HUES48 (cell line): Measurements from ENCODE around the gene TBX18.
A peak's percentile ranks its signal among the peaks of the same experiment; 100 is the strongest.

Source experiments
- H3K27ac ChIP-seq: one replicate; pipeline ENCODE4 v1.7.0; 2013; ENCODE audit warnings: low read depth, low read length, inconsistent platforms
- H3K27me3 ChIP-seq: 2 replicates; pipeline ENCODE4 v1.6.1; 2013; ENCODE audit warnings: mild to moderate bottlenecking, low read length; ENCODE audit not compliant: control insufficient read depth, insufficient read depth
- H3K36me3 ChIP-seq: 2 replicates; pipeline ENCODE4 v1.6.1; 2013; ENCODE audit warnings: low read length; ENCODE audit not compliant: control insufficient read depth, insufficient read depth
- H3K4me1 ChIP-seq: 2 replicates; pipeline ENCODE4 v1.6.1; 2013; ENCODE audit warnings: mild to moderate bottlenecking, low read length; ENCODE audit not compliant: control insufficient read depth, insufficient read depth
- H3K4me3 ChIP-seq: 2 replicates; pipeline ENCODE4 v1.5.1; 2013; ENCODE audit warnings: mild to moderate bottlenecking, low read depth, low read length
- H3K9ac ChIP-seq: 2 replicates; pipeline ENCODE4 v1.6.1; 2013; ENCODE audit warnings: mild to moderate bottlenecking, low read depth, low read length, moderate library complexity
- H3K9me3 ChIP-seq: 2 replicates; pipeline ENCODE4 v1.6.1; 2013; ENCODE audit warnings: low read length; ENCODE audit not compliant: control insufficient read depth, insufficient read depth

Gene TBX18

DNA sequence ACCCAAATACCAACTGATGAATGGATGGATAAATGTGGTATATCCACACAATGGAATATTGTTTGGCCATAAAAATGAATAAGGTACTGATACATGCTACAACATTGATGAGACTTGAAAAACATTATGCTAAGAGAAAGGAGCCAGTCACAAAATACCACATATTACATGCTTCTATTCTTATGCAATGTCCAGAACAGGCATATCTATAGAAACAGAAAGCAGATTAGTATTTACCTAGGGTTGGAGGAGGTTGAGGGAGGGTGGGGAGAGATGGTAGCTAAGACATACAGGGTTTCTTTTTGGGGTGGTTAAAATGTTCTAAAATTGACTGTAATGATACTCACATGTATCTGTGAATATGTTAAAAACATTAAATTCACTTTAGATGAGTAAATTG is 24.8 kb upstream of the TBX18 start:
- no peaks in the 10 kb centered on the region for H3K9me3 ChIP-seq
- H3K9ac ChIP-seq: no peak overlapping the region
- H3K4me1 ChIP-seq: 0 out of 2 replicates have a peak, but pooled peaks cover 3% of the 10 kb centered on the region
- no peak overlapping the region for H3K27ac ChIP-seq
- H3K36me3 ChIP-seq: no peaks in the 10 kb centered on the region
- H3K27me3 ChIP-seq: no peaks in the 10 kb centered on the region
- no peak overlapping the region for H3K4me3 ChIP-seq

DNA sequence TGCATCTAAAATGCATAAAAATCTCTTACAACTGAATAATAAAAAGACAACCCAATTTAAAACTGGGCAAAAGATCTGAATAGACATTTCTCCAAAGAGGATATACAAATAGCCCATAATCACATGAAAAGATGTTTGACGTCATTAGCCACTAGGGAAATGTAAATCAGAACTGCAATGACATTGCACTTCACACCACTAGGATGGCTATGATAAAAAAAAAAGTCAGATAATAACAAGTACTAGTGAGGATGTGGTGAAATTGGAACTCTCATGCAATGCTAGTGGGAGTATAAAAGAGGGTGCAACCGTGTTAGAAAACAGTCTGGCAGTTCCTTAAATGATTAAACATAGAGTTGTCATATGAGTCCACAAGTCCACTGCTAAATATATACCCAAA is 24.3 kb upstream of the TBX18 start:
- Histone ChIP-seq H3K4me3 (no peak overlapping the region), H3K27ac (no peak overlapping the region), H3K9ac (no peak overlapping the region), H3K36me3 (no peaks in the 10 kb centered on the region), H3K27me3 (0 out of 2 replicates have a peak, but pooled peaks cover 2% of the 10 kb centered on the region), H3K4me1 (0 out of 2 replicates have a peak, but pooled peaks cover 3% of the 10 kb centered on the region), H3K9me3 (no peaks in the 10 kb centered on the region)

GRCh38 chr6:84785671-84786070 is 21.3 kb upstream of the TBX18 start:
- H3K9me3 ChIP-seq: no peaks in the 10 kb centered on the region
- 0 out of 2 replicates have a peak, but pooled peaks cover 2% of the 10 kb centered on the region for H3K27me3 ChIP-seq
- H3K27ac ChIP-seq: no peak overlapping the region
- H3K36me3 ChIP-seq: no peaks in the 10 kb centered on the region
- H3K4me1 ChIP-seq: 0 out of 2 replicates have a peak, but pooled peaks cover 3% of the 10 kb centered on the region
- H3K4me3 ChIP-seq: no peak overlapping the region
- no peak overlapping the region for H3K9ac ChIP-seq

GRCh38 chr6:84779917-84780316 is 15.5 kb upstream of the TBX18 start:
- peaks cover 38% of the 10 kb centered on the region for H3K27me3 ChIP-seq
- H3K4me3 ChIP-seq: no peak overlapping the region

GRCh38 chr6:84779380-84779779 is 15.0 kb upstream of the TBX18 start:
- peaks cover 43% of the 10 kb centered on the region for H3K27me3 ChIP-seq
- H3K4me1 ChIP-seq: no peaks in the 10 kb centered on the region; the same call in 1 of the 2 replicates

More at GRCh38 chr6:84779917-84780316, 15.5 kb upstream of the TBX18 start:
- Histone ChIP-seq H3K9me3 (no peaks in the 10 kb centered on the region), H3K36me3 (no peaks in the 10 kb centered on the region), H3K9ac (no peak overlapping the region), H3K4me1 (no peaks in the 10 kb centered on the region; the same call in 1 of the 2 replicates), H3K27ac (no peak overlapping the region)

GRCh38 chr6:84777888-84778287 is 13.5 kb upstream of the TBX18 start:
- no peak overlapping the region for H3K27ac ChIP-seq
- peaks cover 56% of the 10 kb centered on the region for H3K27me3 ChIP-seq
- no peak overlapping the region for H3K9ac ChIP-seq
- no peaks in the 10 kb centered on the region for H3K9me3 ChIP-seq
- H3K4me1 ChIP-seq: no peaks in the 10 kb centered on the region; the same call in 1 of the 2 replicates
- H3K4me3 ChIP-seq: no peak overlapping the region
- H3K36me3 ChIP-seq: no peaks in the 10 kb centered on the region

More at GRCh38 chr6:84779380-84779779, 15.0 kb upstream of the TBX18 start:
- H3K9me3 ChIP-seq: no peaks in the 10 kb centered on the region
- no peak overlapping the region for H3K27ac ChIP-seq
- H3K9ac ChIP-seq: no peak overlapping the region
- H3K4me3 ChIP-seq: no peak overlapping the region
- no peaks in the 10 kb centered on the region for H3K36me3 ChIP-seq

- H3K27ac ChIP-seq: no peak overlapping the region
- H3K4me1 ChIP-seq: no peaks in the 10 kb centered on the region; the same call in 1 of the 2 replicates
- no peaks in the 10 kb centered on the region for H3K36me3 ChIP-seq
- H3K9me3 ChIP-seq: no peaks in the 10 kb centered on the region
- H3K4me3 ChIP-seq: no peak overlapping the region
- no peak overlapping the region for H3K9ac ChIP-seq
- peaks cover 71% of the 10 kb centered on the region for H3K27me3 ChIP-seq
Observed at GRCh38 chr6:84776392-84776791, 12.0 kb upstream of the TBX18 start.

DNA sequence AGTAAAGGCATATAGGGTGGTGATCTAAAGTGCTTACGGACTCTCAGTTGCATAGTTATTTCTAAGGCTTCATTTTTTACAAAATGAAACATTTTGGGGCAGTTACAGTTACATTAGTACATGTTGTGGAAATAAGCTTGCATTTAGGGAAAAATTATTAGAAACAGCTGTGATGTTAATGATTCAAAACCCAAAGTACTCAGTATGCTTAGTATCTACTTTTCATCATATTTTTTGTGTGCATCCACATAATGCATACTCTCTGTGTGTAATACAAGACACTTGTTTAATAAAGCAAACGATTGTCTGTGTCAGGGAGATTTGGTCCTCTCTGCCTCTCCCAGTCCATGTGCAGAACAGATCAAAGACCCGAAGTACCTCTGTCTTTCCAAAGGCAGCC is 11.4 kb upstream of the TBX18 start:
- Histone ChIP-seq H3K9me3 (no peaks in the 10 kb centered on the region), H3K4me3 (no peak overlapping the region), H3K9ac (no peak overlapping the region), H3K4me1 (no peaks in the 10 kb centered on the region; the same call in 1 of the 2 replicates), H3K27ac (no peak overlapping the region), H3K36me3 (no peaks in the 10 kb centered on the region), H3K27me3 (peaks cover 77% of the 10 kb centered on the region)

GRCh38 chr6:84774985-84775284 is 10.5 kb upstream of the TBX18 start:
- Histone ChIP-seq H3K27ac (no peak overlapping the region), H3K4me1 (no peaks in the 10 kb centered on the region; the same call in 1 of the 2 replicates), H3K9me3 (no peaks in the 10 kb centered on the region), H3K9ac (no peak overlapping the region), H3K4me3 (peak overlapping the region; percentile 65), H3K36me3 (no peaks in the 10 kb centered on the region), H3K27me3 (peaks cover 86% of the 10 kb centered on the region)

DNA sequence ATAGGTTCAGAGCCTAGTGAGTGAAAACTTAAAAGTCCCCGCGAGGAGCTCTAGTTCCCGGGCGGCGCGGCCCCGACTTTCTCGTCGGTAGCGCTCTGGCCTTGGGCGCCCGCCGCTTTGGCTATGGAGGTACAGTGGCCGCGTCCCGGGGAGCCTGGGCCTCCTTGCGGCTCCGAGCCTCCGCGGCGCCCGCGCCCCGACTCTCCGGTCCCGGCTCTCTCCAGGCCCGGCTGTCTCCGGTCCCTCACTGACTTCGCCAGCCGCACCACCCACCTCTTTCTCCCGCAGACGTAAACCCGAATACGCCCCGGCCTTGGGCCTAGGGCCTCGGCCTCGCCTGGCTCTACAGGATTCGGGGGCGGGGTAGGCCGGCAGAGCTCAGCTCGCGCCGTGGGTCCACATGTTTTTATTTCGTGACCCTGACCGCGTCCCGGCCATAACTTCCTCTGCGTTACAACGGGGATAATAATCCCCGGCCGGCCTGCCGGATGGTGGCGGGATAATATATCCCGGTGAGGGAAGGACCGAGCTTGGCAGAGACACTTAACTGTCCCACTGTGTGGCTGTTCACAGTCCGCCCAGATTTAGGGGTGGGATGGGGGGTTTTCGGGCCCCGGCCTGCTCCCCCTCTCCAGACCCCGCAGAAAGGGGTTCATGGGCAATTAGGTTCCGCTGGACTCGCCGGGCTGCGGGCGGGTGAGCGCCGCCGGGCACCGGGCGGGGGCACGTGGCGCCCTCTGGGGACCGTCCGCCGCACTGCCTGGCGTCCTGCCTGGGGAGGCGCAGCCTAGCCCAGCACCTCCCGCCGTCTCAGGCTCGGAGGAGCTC is 10.0 kb upstream of the TBX18 start:
- Histone ChIP-seq H3K27me3 (peaks cover 91% of the 10 kb centered on the region), H3K27ac (no peak overlapping the region), H3K36me3 (no peaks in the 10 kb centered on the region), H3K9me3 (no peaks in the 10 kb centered on the region), H3K4me3 (peak overlapping the region; percentile 65), H3K9ac (no peak overlapping the region), H3K4me1 (no peaks in the 10 kb centered on the region; the same call in 1 of the 2 replicates)

GRCh38 chr6:84773431-84774156 is 9.2 kb upstream of the TBX18 start:
- no peaks in the 10 kb centered on the region for H3K36me3 ChIP-seq
- no peaks in the 10 kb centered on the region for H3K9me3 ChIP-seq
- H3K4me1 ChIP-seq: peaks cover 3% of the 10 kb centered on the region; the same call in 1 of the 2 replicates
- peak overlapping the region; percentile 65 for H3K4me3 ChIP-seq
- no peak overlapping the region for H3K27ac ChIP-seq
- H3K9ac ChIP-seq: no peak overlapping the region
- H3K27me3 ChIP-seq: peaks cover 99% of the 10 kb centered on the region
